PFSK-1 (cell line): ENCODE measurements around the gene ANO9.

Experiments used
- FOXP2 ChIP-seq: optimal IDR thresholded peaks from 2 replicates; pipeline ENCODE3; 2011; ENCODE audit warnings: borderline replicate concordance, control low read depth, inconsistent platforms; ENCODE audit not compliant: insufficient read depth; ENCODE audit errors: extremely low read length, extremely low read depth
- POLR2AphosphoS5 ChIP-seq: IDR thresholded peaks from 2 replicates; pipeline ENCODE4 v1.6.1; 2012; ENCODE audit warnings: low read depth, mild to moderate bottlenecking, control low read depth, low read length, moderate library complexity
- SIN3A ChIP-seq: IDR thresholded peaks from 2 replicates; pipeline ENCODE4 v1.6.1; 2012; ENCODE audit warnings: mild to moderate bottlenecking, low read length, moderate library complexity, borderline replicate concordance; ENCODE audit not compliant: insufficient read depth
- TAF1 ChIP-seq: IDR thresholded peaks from 2 replicates; pipeline ENCODE4 v1.6.1; 2012; ENCODE audit warnings: low read length, control low read depth, borderline replicate concordance; ENCODE audit not compliant: insufficient read depth
- TF ChIP-seq, protein P1 (sequence below), 2 experiments: IDR thresholded peaks; 2 replicates each; pipeline versions ENCODE4 v1.6.1 to v1.8.0; 2011 to 2012; ENCODE audit warnings: low read depth in 2 of 2, low read length in 2 of 2, control low read depth in 1 of 2, inconsistent platforms in 1 of 2, mild to moderate bottlenecking in 1 of 2, moderate library complexity in 1 of 2; ENCODE audit not compliant: insufficient read depth in 1 of 2

The ANO9 gene

DNA sequence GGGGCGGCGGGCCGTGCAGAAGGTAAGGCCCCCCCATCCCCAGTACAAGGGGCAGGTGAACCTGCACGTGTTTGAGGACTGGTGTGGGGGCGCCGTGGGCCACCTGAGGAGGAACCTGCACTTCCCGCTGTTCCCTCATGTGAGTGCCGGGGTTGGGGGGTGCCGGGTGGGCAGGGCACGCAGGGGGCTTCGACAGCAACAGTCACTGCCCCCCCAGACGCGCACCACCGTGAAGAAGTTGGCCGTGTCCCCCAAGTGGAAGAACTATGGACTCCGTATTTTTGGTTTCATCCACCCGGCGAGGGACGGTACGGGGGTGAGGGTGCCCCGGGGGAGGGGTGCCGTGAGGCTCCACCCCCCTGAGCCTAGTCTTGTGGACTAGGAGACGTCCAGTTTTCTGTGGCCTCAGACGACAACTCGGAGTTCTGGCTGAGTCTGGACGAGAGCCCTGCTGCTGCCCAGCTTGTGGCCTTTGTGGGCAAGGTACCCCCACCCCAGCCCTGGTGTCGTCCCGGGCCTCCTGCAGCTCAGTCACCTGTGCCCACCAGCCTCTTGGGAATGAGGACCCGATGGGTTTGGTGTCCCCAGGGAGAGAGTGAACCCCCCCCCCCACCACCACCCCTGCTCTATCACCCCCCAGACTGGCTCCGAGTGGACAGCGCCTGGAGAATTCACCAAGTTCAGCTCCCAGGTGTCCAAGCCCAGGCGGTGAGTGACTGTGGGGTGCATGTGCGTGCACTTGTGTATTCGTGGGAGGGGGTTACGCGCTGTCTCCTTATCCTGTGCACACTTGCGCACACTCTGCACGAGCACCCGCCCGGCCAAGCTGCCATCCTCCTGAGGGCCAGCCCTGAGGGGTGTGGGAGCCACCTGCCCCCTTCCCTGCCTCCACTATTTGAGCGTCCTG lies 68.7 kb downstream of the ANO9 start:
- no peak for TF ChIP-seq FOXP2
- no peak for TF ChIP-seq SIN3A
- no peak for TF ChIP-seq TAF1

DNA sequence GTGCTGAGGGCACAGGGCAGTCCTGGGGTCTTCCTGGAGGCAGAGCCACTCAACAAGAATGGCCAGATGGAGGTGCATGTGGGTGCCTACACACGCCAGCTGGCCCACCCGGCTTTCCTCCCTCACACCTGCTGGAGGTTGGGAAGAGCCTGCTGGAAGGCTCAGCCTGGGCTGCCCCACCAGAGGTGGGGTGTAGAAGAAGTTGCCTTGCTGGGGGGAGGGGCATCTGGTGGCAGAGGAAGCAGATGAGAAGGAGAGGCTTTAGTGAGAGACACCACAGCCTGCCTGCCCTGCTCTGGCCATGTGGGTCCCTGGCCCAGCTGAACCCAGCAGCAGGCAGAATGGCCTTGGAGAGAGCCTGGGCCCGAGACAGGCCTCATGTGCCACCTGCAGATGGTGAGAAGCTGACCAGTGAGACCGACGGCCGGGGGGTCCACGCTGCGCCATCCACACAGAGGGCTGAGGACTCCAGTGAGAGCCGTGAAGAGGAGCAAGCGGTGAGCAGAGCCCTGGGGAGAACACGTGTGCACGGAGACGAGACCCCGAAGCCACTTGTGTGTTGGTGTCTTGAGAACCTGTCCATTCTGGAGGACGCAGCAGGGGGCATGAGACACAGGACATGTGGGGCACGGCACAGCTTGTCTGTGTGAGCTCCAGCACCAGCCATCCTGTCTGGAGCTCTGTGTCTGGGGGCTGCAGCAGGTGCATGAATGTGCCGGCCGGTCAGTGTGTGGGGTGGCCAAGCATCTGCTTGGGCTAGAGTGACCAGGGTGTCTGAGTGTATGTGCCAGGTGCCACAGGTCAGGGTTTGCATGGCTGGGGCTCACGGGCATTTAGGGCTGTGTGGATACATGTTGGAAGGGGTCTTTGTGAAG lies 69.9 kb downstream of the ANO9 start:
- no peak for TF ChIP-seq SIN3A
- TF ChIP-seq POLR2AphosphoS5: no peak
- TF ChIP-seq TAF1: no peak
- TF ChIP-seq, protein P1, sequence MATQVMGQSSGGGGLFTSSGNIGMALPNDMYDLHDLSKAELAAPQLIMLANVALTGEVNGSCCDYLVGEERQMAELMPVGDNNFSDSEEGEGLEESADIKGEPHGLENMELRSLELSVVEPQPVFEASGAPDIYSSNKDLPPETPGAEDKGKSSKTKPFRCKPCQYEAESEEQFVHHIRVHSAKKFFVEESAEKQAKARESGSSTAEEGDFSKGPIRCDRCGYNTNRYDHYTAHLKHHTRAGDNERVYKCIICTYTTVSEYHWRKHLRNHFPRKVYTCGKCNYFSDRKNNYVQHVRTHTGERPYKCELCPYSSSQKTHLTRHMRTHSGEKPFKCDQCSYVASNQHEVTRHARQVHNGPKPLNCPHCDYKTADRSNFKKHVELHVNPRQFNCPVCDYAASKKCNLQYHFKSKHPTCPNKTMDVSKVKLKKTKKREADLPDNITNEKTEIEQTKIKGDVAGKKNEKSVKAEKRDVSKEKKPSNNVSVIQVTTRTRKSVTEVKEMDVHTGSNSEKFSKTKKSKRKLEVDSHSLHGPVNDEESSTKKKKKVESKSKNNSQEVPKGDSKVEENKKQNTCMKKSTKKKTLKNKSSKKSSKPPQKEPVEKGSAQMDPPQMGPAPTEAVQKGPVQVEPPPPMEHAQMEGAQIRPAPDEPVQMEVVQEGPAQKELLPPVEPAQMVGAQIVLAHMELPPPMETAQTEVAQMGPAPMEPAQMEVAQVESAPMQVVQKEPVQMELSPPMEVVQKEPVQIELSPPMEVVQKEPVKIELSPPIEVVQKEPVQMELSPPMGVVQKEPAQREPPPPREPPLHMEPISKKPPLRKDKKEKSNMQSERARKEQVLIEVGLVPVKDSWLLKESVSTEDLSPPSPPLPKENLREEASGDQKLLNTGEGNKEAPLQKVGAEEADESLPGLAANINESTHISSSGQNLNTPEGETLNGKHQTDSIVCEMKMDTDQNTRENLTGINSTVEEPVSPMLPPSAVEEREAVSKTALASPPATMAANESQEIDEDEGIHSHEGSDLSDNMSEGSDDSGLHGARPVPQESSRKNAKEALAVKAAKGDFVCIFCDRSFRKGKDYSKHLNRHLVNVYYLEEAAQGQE (IDR thresholded peaks at IDR 0.05; ENCODE audit: insufficient read depth in 1 of 2, low read depth in 2 of 2, low read length in 2 of 2): no peak
- TF ChIP-seq FOXP2: no peak

DNA sequence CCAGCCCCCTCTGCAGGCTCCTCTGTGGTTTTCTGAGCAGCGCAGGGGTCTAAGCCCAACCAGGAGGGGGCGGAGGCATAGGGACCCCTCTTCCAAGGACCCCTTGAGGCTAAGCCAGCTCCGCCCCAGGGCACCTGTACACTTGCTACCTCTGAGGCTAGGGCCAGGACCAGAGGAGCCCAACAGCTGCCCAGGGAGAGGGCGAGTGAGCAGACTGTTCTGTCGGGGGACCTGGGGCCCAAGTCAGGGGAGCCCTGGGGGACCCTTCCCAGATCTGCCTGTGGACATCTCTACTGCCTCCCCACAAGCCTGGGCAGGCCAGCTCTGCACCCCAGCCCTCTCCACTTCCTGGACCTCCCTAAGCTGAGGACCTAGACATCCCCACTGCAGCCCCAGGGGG lies 70.8 kb downstream of the ANO9 start:
- no peak for TF ChIP-seq FOXP2
- TF ChIP-seq, protein P1 (IDR thresholded peaks at IDR 0.05; ENCODE audit: insufficient read depth in 1 of 2, low read depth in 2 of 2, low read length in 2 of 2): no peak
- no peak for TF ChIP-seq POLR2AphosphoS5
- TF ChIP-seq TAF1: no peak
- TF ChIP-seq SIN3A: no peak

DNA sequence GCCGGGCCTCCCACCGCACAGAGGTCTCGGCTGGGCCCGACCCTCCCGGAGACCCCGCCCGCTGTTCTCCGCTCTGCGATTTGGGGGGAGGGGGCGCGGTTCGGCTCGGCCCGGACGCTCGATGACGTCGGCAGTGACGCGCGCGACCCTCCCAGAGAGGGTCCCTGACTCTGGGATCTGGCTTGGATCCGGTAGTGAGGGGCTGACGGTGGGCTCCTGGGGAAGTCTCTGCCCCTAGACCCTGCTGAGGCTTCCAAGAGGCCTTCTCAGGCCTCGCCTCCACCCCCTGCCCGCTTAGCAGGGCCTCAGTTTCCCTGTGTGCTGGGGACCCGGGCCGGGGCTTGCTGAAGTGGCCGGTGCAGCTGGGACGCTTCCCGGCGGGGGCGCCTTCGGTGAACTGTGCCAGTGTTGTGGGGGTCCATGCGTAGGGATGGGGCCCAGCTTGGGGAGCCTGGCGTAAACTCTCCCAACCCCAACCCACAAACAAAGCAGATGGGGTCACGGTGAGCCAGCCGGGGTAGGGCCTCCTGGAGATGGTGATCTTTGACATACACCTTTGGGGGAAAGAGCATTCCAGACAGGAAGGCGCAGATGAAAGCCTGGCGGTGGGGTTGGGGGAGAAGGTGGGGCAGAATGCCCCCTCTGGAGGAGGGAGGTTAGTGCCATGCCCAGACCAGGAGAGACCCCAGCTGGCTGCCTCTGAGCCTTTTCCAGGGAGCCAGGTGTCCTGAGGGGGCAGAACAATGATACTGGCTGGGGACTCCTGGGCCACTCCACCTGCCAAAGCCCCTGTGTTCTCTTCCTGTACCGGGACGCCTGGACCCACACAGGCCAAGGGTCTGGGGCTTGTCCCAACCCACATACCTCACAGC lies 71.5 kb downstream of the ANO9 start:
- no peak for TF ChIP-seq TAF1
- TF ChIP-seq, protein P1 (IDR thresholded peaks at IDR 0.05; ENCODE audit: insufficient read depth in 1 of 2, low read depth in 2 of 2, low read length in 2 of 2): no peak
- TF ChIP-seq FOXP2: no peak
- TF ChIP-seq POLR2AphosphoS5: no peak
- TF ChIP-seq SIN3A: no peak
